A673 (cell line): Measurements from ENCODE around the gene RABGAP1L. TPM values are rescaled to one million over a fixed set of nuclear protein-coding genes. Genes with fewer than 3 reads are reported as not detected.
"Not testable (repeated sequence)": the region's sequence is repeated elsewhere in the genome, so short reads cannot be mapped to it uniquely, and the experiment has no call there.

Experiments used
- BruUV-seq: library from RNA; stranded (reverse); fragments of 400-500 nt; replicated peaks from 2 replicates; lab custom pipeline; 2021; lab: Mats Ljungman, UMichigan
- CTCF ChIA-PET: fragments of 300-600 bp; sonication (Branson Sonifier 250); formaldehyde crosslinking; loops from one replicate; lab custom pipeline; 2022; ENCODE audit warnings: antibody characterized with exemption; lab: Charles Lee
- POLR2A ChIA-PET: fragments of 300-600 bp; sonication (Branson Sonifier 250); formaldehyde crosslinking; loops from one replicate; lab custom pipeline; 2022; ENCODE audit warnings: antibody characterized with exemption; ENCODE audit not compliant: low non-redundant PET; lab: Charles Lee
- DNase-seq: peaks from one replicate; pipeline ENCODE4 v3.0.0-alpha.2; 2015; ENCODE audit warnings: low spot score
- H3K27ac ChIP-seq: fragments of 200-600 bp; sonication (generic); 2 replicates; pipeline ENCODE4 v1.5.1; 2016; ENCODE audit warnings: mixed run types, low read depth, mild to moderate bottlenecking, mixed read lengths, antibody characterized with exemption, low read length; ENCODE audit not compliant: poor library complexity, severe bottlenecking
- H3K27me3 ChIP-seq: fragments of 200-600 bp; sonication (generic); replicated peaks from 2 replicates; pipeline ENCODE4 v1.6.1; 2017; ENCODE audit warnings: mixed run types, low read depth, mild to moderate bottlenecking, mixed read lengths, antibody characterized with exemption, low read length; ENCODE audit not compliant: insufficient read depth, poor library complexity
- H3K36me3 ChIP-seq: fragments of 200-600 bp; sonication (generic); 2 replicates; pipeline ENCODE4 v1.6.1; 2016; ENCODE audit warnings: mixed run types, mild to moderate bottlenecking, mixed read lengths, antibody characterized with exemption, low read length; ENCODE audit not compliant: insufficient read depth, poor library complexity, severe bottlenecking
- H3K4me1 ChIP-seq: fragments of 200-600 bp; sonication (generic); 2 replicates; pipeline ENCODE4 v1.6.1; 2017; ENCODE audit warnings: mixed run types, mild to moderate bottlenecking, mixed read lengths, antibody characterized with exemption, low read length; ENCODE audit not compliant: insufficient read depth, poor library complexity, severe bottlenecking
- H3K4me3 ChIP-seq: fragments of 200-600 bp; sonication (generic); 2 replicates; pipeline ENCODE4 v1.5.1; 2016; ENCODE audit warnings: low read depth, mixed run types, mild to moderate bottlenecking, mixed read lengths, low read length; ENCODE audit not compliant: poor library complexity, severe bottlenecking
- H3K9me3 ChIP-seq: fragments of 200-600 bp; sonication (generic); 2 replicates; pipeline ENCODE4 v1.6.1; 2016; ENCODE audit warnings: mixed run types, low read depth, mild to moderate bottlenecking, mixed read lengths, antibody characterized with exemption, low read length; ENCODE audit not compliant: poor library complexity, severe bottlenecking
- CTCF ChIP-seq: fragments of 300-800, 200-600 bp; sonication (generic); conservative IDR thresholded peaks from 2 replicates; pipeline ENCODE4 v1.5.1; 2017; ENCODE audit warnings: low read depth, mild to moderate bottlenecking, antibody characterized with exemption, low read length, moderate library complexity, mixed read lengths
- EZH2 ChIP-seq: fragments of 200-600 bp; sonication (generic); IDR thresholded peaks from 2 replicates; pipeline ENCODE4 v1.6.1; 2017; ENCODE audit warnings: borderline replicate concordance, low read depth, mild to moderate bottlenecking, mixed read lengths, antibody characterized with exemption, low read length; ENCODE audit not compliant: poor library complexity, severe bottlenecking
- intact Hi-C: fragments of 100-400 bp; cut with micrococcal nuclease; formaldehyde crosslinking; loops from one replicate; pipeline ENCODE4 v1.10.0; 2022; ENCODE audit not compliant: unreplicated experiment
- total RNA-seq: library from RNA; stranded (reverse); gene quantifications from 2 replicates; pipeline ENCODE4 v1.2.3, GENCODE V29; 2021

Gene RABGAP1L
- total RNA-seq, 1 experiment from 2014 or later: 19.3 TPM

DNA sequence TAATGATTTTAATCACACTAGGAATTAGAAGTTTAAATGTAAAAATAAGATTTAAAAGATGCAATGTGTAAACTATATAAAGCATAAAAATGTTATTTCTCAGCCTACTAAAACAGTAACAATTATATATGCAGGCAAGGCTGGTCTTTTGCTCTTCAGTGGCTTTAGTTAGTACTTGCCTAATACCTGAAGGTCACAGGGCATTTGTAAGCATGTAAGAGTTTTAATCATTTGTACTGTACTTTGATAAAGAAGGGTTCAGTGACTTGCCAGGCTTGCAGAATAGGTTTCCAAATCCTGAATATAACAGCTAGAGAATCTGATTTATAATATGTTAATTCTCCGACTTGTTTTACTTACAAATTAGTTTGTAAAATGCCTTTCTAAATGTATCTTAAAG, 545.0 kb downstream of the RABGAP1L start:
- ChIA-PET CTCF (no interaction called here), POLR2A (no interaction called here)
- no peaks in the 10 kb centered on the region for H3K9me3 ChIP-seq
- H3K4me3 ChIP-seq: no peak overlapping the region
- H3K27ac ChIP-seq: no peak overlapping the region
- no TSS peak for BruUV-seq
- H3K27me3 ChIP-seq: no peaks in the 10 kb centered on the region
- no peaks in the 10 kb centered on the region for H3K4me1 ChIP-seq
- no peak for TF ChIP-seq CTCF
- TF ChIP-seq EZH2: no peak
- intact Hi-C loops: no loop called here
- no peak for DNase-seq
- no peaks in the 10 kb centered on the region for H3K36me3 ChIP-seq

GRCh38 chr1:174710868-174711845, 551.8 kb downstream of the RABGAP1L start:
- no peak for DNase-seq
- no peaks in the 10 kb centered on the region for H3K27me3 ChIP-seq
- ChIA-PET CTCF (no interaction called here), POLR2A (no interaction called here)
- H3K4me3 ChIP-seq: no peak overlapping the region
- TF ChIP-seq CTCF: no peak
- TF ChIP-seq EZH2: no peak
- no TSS peak for BruUV-seq
- H3K36me3 ChIP-seq: no peaks in the 10 kb centered on the region
- no peaks in the 10 kb centered on the region for H3K4me1 ChIP-seq
- no peaks in the 10 kb centered on the region for H3K9me3 ChIP-seq
- no peak overlapping the region for H3K27ac ChIP-seq
- intact Hi-C loops: no loop called here

GRCh38 chr1:174711848-174712247, 552.5 kb downstream of the RABGAP1L start:
- H3K27ac ChIP-seq, H3K36me3 ChIP-seq, H3K9me3 ChIP-seq, POLR2A ChIA-PET, DNase-seq, H3K27me3 ChIP-seq, CTCF ChIA-PET, BruUV-seq, H3K4me1 ChIP-seq, H3K4me3 ChIP-seq, intact Hi-C loops: not testable (repeated sequence)

DNA sequence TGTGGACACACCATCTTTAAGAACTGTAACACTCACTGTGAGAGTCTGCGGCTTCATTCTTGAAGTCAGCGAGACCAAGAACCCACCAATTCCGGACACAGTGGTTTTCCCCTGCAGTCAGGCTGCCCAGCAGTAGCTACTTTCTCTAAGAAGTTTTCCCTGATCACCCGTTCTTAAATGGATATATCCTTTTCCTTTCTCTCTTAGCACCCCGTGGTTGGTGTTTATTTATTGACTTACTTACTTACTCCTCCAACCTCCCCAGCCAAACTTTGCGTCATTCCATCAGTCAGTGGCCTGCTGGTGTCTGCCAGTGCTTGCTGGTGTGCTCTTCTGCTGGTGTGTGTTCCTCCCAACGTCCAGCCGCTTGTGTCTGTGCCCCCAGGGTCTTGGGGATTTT, 553.2 kb downstream of the RABGAP1L start:
- H3K4me3 ChIP-seq: no peak overlapping the region
- CTCF ChIA-PET: no interaction called here
- no peak for DNase-seq
- POLR2A ChIA-PET: no interaction called here
- TF ChIP-seq CTCF: no peak
- no peak for TF ChIP-seq EZH2
- H3K4me1 ChIP-seq: no peaks in the 10 kb centered on the region
- no peaks in the 10 kb centered on the region for H3K36me3 ChIP-seq
- intact Hi-C loops: no loop called here
- BruUV-seq: no TSS peak
- H3K9me3 ChIP-seq: no peaks in the 10 kb centered on the region
- no peak overlapping the region for H3K27ac ChIP-seq
- no peaks in the 10 kb centered on the region for H3K27me3 ChIP-seq
